Measurements from ENCODE around the gene THUMPD3. TPM values are rescaled to one million over a fixed set of nuclear protein-coding genes. Genes with fewer than 3 reads are reported as not detected.

The THUMPD3 gene, protein sequence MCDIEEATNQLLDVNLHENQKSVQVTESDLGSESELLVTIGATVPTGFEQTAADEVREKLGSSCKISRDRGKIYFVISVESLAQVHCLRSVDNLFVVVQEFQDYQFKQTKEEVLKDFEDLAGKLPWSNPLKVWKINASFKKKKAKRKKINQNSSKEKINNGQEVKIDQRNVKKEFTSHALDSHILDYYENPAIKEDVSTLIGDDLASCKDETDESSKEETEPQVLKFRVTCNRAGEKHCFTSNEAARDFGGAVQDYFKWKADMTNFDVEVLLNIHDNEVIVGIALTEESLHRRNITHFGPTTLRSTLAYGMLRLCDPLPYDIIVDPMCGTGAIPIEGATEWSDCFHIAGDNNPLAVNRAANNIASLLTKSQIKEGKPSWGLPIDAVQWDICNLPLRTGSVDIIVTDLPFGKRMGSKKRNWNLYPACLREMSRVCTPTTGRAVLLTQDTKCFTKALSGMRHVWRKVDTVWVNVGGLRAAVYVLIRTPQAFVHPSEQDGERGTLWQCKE
- 37.5 TPM for total RNA-seq

DNA sequence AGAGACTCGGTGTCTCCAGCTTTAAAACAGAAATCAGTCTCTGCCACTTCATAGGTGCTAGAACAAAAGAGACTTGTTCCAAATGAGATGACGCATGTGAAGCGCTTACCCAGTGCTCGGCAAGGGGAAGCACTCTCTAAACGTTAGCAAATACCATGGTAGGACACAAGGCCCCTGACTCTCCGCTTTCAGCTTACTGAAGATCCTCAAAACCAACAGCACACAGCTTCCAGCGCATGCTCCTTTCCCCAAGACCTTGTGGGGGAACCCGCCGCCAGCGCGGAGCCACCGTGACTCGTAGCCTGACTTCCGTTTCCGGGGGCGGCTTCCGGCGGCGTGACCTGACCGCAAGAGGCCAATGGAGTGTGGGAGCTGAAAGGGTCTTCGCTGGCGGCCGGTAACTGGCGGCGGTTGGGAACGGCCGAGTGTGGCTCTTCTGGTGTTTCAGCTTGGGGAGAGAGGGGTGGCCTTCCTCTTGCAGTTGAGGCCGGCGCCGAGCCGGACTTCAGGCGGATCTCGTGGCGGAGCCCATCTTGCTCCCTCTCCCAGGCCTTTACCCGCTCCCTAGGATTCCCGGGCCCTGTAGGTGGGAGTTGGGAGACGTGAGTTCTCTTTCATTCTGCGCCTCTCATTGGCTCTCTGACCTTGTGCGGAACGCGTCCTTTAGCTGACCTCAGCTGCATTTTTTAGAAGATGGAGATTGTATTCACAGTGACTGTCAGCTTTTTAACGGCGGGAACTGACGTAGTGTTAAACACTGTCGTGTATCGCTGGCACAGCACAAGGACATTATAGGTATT is at the start of gene THUMPD3:
Gene THUMPD3 (plus strand): TSS at position 324 of the 800 bp plus-strand sequence. CDS start 2,015 bp downstream, outside the sequence.
- DNase-seq, result peak; percentile 87

DNA sequence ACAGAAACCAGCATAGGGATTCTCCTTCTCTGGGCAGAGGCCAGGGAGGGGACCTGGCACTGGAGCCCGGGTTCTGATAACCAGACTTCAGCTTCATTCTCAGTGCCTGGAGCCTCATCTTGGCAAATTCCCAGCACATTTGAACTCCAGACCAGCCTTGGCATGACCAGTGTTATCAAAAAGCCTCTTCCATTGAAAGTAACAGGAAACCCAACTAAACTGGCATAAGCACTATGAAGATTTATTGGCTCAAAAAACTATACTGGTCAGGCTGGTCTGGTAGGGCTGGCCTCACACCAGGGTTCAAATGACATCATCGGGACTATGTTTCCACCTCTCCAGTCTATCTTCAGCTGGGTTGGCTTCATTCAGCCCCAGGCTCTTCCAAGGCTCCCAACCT is 48.1 kb upstream of the THUMPD3 start:
- DNase-seq, result no peak

DNA sequence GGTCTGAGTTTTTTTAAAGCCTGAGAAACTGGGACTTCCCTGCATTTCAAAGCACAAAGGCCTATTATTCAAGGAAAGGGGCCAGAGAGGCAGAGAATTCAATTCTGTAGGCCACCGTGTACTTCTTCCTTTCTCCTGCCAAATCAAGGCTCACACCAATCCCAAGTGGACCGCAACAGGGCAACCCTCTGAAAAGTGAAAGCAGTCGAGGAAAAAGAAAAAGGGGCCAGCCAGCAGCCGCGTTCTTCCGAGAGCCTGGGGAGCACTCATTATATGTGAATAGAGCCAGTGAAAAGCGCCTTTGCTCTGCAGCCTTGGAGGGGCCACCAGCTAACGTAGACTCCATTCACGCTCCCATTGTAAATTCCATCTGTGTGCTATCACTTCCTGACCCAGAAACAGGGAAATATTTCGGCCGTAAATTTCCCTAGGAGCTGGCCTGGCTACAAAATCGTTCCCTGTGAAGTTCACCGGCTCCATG is 45.9 kb upstream of the THUMPD3 start:
- peak; percentile 83 for DNase-seq

DNA sequence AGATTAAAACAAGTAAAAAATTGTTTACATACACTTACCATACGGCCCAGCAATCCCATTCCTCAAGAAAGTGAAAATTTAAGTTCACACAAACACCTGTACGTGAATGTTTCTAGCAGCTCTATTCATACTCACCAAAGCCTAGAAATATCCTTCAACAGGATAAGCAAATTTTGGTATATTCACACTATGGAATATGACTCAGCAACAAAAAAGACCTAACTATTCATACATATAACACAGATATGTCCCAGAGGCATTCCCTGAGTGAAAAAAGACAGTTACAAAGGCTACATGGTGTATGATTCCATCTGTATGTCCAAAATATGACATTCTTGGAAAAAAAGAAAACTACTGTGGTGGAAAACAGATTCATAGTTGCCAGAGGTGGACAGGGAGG is 40.1 kb upstream of the THUMPD3 start:
- DNase-seq, result no peak

DNA sequence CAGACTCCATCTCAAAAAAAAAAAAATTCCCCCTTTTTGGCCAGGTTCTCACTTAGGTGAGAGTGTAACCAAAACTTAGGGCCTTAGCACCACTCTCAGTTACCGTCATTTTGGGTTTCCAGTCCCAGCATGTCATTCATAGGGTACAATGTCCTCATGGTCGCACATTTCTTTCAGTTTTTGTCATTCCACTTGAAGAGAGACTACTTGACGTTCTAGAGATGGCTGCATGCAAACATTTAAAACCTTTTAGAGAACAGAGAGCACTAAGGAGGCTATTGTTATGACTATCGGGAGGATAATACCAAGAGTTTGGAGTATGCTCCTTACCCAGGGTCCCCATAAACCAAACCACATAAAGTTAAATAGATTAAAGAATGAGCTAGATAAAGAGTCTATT is 37.9 kb upstream of the THUMPD3 start:
- no peak for DNase-seq

DNA sequence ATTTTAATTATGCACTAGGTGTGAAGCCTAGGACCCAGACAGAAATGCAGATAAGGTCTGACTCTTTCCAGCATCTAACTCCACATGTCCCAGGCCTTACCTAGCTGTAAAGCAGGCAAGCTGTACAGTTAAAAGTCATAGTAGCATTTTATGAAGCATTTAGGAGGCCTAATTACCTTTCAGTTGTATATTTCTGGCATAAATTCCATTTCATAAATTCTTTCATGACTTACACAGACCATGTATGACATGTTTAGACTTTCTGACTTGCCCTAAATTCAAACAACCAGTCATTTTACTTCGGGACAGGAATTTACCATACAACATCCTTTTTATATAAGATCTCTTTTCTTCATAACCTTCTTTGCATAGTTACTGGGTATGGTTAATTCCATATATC is 35.3 kb upstream of the THUMPD3 start:
- no peak for DNase-seq

DNA sequence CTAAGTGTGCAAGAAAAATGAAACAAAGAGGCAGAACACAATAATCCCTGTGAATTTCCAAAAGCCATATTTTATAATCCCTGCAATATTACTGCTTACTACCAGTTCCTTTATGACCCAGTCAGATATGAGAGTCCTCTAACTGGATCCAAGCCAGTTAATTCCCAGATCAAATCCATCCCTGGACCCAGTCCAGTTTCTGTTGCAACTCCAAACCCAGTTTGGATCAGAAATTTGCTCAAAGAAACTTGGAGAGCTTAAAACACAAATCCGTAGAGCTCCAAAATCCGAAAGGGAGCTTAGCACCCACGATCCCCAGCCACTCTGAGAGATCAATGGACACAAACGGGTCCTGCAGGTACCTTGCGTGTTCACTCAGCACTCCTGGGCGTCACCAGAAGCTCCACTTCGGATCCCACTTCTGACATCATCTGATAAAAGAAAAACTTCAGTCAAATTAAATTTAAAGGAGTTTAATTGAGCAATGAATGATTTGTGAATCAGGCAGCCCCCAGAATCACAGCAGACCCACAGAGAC is 32.6 kb upstream of the THUMPD3 start:
- DNase-seq, result no peak

DNA sequence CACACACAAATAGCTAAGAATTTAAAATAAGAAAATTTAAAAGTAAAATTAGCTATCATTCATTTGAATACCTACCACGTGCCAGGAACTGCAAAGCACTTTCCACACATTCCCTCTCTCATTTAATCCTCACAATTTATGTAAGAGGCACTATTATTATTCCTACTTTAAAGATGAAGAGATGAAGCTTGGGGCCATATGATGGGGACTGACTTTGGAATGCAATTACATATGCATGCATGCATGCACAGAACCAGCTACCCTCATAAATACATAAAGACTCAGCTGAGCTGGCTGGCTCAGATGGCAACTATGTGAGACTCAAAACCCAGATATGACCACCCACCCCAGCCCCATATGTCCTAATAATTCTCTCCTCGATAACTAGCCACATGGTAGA is 31.7 kb upstream of the THUMPD3 start:
- DNase-seq, result no peak

DNA sequence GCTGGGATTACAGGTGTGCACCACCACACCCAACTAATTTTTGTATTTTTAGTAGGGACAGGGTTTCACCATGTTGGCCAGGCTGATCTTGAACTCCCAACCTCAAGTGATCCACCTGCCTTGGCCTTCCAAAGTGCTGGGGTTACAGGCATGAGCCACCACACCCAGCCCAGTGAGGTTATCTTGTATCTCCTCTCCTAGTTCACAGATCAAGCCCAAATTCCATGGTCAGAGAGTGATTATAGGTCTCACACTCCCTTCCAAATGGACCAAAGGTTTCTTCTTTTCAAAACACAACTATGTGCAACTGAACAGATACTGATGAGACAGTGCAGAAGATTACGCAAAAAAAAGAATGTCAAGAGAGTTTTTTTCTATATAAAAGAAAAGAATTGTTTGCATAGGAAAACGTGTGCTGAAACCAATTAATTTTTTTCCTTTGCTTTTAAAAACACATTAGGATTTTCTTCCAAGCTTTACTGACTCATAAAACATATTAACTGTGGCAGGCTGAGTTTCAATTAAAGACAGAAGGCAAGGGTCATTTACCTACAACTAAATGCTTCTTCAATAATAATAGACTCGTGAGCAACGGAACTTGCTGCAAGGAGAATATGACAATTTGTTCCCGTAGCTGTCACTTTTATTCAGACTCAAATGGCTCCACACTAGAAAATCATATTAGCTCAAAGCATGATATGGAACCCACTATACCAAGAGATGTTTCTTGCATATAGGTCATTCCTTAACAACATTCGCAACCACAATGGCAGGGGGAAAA is 30.4 kb upstream of the THUMPD3 start:
- no peak for DNase-seq

DNA sequence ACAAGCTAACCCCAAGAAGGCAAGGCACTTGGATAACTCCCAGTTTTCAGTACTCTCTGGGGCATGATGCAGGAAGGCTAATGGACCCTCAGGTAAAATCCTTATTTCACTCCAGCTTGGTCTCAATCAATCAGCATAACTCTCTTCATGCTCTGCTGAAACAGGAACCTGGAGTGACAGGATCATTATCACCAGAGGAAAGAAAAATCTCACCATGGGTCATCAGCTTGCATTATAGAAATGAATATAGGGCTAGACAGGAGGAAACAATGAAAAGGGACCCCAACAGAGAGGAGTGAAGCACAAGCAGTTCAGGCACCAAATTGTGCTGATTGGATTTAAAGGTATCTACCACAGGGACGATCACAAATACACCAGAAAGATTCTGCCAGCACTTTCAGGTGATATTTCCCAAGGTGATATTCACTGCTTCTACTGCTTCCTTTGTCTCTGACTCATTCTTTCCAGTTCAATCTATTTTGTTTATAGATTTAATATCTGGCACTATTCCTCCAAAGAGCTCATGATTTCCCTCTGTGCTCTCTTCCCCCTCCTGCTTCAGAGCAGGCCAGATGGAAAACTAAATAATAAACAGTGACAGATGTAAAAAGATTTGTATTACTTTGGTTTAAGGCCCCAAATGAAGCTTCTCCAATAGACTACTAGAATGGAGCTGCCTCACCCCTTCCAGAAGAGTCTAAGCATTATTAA is 22.9 kb upstream of the THUMPD3 start:
- peak; percentile 53 for DNase-seq

DNA sequence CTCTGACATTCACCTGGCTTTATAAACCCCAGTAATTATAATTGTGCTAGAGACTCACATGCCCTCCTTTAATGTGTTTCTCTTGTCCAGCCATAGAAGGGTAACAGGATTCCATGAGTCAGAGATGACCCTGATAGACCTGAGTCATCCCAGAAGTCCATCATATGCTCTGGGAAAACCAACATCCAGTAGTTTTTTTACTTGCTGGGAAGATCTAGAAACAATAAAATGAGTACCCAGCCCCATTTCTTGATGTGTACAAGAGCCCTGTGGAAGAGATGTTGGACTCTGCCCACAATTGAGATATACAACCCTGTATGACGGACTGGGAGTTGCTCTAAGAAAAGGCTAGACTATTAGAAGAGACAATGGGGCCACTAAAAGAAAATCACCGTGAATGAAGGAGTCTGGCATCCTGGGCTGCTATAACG is 22.4 kb upstream of the THUMPD3 start:
- DNase-seq, result no peak

DNA sequence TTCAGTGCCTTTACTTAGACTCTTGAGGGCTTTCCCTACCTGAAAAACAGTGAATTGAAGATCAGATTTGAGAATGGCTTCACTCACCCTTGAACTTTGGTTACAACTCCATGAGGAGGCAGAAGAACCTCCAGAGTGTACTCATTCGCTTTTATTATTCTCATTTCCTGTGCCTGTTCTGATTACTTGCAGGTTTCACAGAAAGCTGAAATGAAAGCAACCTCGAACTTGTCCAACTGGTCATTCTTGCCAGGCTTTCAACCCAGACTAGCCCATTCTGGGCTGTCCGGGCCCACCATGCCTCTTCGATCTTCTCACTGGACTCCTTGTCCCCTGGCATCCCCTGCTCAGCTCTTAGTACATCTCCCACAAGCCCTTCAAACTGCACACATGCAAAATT is 20.2 kb upstream of the THUMPD3 start:
- DNase-seq, result no peak

DNA sequence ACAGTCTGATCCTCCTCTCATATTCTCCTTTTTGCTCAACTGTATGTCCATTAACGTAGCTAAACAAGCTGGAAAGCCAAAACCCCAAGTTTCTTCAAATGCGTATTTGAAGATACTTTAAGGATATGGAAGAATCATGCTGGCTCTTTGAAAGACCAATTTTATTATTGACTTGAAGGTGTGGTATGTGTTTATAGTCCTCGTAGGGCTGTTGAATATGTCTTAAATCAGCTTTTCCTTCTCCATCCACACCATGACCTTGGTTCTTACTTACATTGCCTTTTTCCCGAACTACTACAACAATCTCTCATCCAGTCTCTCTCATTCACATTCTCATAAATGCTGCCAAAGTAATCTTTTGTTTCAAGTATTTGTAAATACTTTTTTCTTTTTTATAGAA is 19.7 kb upstream of the THUMPD3 start:
- DNase-seq, result no peak

DNA sequence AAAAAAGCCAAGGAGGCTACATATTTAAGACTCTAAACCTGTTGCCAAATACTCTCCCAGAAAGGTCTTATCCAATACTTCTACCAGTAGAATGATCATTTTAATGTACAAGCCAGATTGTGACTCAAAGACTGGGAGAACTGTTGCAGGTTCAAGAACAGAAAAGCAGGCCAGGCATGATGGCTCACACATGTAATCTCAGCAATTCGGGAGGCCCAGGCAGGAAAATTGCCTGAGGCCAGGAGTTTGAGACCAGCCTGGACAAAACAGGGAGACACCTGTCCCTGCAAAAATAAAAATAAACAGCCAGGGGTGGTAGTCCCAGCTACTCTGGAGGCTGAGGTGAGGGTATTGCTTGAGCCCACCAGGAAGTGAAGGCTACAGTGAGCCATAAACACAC is 17.8 kb upstream of the THUMPD3 start:
- DNase-seq, result no peak

DNA sequence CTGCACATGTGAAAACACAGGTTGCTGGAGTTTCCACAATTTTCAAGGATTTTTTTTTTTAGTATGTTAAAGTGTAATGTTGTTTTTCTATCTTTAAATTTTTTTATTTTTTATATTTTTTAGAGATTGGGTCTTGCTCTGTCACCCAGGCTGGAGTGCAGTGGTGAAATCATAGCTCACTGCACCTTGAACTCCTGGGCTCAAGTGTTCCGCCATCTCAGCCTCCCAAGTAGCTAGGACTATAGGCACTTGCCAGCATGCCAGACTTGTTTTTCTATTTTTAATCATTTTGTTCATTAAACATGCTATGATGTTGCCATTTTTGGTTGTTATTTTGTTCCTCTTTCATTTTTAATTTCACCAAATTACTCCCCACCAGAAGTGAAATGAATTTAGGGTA is 16.7 kb upstream of the THUMPD3 start:
- no peak for DNase-seq

DNA sequence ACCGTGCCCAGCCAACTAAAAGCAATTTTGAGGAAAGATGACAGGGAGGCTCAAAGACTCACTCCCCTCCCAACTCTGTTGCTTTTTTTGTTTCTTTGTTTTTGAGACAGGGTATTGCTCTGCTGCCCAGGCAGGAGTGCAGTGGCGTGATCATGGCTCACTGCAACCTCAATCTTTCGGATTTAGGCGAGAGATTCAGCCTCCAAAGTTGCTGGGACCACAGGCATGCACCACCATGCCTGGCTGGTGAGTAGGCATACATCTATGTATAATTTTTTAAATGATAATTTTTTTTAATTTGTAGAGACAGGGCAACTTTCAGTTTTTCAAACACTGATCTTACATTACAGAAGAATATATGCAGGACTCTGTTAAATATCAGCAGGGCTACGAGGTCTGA is 15.8 kb upstream of the THUMPD3 start:
- no peak for DNase-seq

DNA sequence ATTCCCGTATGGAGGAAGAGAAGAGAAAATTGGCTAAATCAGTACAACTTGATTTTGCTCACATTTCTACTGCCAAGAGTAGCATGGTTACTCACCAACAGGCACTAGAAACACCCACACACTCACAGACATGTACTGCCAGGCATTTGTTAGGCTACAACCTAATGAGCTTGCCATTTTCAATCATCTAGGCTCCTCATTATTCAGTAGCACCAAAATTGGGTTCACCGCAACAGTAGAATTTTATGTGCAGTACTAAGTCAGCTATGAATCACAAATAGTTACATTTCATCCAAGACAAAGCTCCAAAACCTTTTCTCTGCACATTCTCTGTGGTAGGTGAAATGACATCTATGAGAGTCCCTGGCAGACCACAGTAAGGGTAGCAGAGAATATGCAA is 15.0 kb upstream of the THUMPD3 start:
- DNase-seq, result no peak

DNA sequence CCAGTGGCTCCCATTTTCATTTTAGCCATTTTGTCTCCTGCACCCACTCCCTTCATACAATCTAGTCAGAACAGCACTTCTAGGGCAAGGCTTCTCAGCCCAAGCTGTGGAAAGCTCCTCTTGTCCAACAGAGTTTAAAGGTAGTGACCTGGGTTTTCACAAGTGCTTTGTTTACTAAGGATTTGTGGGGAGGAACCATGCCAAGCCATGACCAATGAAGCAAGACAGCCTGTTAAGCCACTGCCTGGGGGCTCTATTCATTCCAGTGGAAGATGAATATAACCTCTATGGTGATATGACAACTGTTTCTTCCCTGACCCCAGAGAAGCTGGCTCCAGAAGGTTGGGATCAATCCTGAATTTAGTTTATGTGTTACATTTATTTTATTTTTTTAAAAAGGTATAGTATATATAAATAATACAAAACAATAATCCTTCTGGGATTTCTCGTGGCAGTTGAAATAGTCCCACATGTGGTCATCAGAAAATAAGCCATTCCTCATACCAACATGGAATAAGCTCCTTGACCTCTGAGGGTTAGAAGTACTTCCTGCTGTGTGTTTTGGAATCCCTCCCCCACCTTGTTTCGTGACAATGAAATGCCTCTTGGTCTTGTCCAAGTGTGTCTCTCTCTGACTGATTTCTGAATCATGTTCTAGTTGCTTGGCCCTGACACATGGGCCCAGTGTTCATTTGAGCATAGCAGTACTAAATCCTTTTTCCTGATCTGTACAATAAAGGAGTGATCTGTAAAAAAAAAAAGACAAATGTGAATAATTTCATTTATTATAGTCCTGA is 13.3 kb upstream of the THUMPD3 start:
- no peak for DNase-seq

DNA sequence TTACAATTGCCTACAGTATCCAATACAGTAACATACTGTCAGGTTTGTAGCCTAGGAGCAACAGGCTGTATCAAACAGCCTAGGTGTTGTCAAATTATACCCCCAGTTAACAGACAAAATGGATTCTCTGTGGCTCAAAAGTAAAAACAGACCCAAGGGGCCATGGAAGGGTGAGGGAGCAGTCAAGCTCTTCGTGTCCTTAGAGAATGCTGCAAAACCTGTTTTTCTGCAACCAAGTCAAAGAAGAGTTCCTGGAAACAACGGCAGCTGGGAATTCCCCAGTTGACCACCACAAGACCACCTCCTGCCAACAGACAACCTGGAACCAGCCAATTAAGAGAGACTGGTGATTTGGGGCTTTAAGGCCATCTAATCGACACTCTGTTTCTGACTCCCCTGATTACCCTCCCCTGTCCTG is 11.1 kb upstream of the THUMPD3 start:
- DNase-seq, result no peak

DNA sequence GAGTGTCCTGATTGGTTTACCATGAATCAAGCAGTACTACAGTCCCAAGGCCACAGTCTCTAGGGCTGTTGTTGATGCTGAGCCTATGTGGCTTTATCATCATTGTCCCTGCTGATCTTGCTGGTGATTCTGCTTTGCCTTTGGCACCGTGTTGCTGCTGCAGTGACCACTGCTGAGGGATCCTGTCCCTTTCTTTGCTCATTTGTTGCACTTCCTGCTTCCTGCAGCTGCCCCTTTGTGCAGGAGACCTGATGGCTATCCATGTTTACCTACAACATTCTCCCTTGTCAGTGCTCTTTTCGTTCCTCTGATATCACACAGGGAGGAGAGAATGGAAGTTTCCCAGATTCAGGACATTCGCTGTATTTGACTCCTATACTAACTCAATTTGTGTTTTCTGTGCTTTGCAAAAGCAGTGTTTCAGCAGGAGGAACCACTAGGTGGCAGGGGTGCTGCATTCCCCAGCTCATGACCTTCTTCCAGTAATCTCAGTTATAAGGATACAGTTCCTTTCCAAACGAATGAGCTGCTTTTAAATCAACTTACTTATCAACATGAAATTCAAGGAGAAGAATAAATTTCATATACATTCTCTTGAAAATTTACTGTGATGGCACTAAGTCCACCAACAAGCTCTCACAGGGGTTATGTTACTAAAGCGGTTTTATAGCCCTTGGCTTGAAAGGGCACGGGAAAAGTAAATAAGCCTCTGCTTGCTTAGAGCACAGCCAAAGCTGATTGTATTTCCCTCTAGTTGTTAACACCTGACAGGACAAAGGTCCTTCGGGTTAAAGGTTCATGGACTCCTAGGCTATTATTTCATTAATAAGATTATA is 9.7 kb upstream of the THUMPD3 start:
- DNase-seq, result peak; percentile 73
